NCI-H748 treated with DMSO at 0.1 percent for 48 hours (cell line): ENCODE data around the gene BICD1.

ENCODE experiments used
- DNase-seq: peaks from one replicate; lab custom pipeline; 2025; lab: John Stamatoyannopoulos, UW

The BICD1 gene

DNA sequence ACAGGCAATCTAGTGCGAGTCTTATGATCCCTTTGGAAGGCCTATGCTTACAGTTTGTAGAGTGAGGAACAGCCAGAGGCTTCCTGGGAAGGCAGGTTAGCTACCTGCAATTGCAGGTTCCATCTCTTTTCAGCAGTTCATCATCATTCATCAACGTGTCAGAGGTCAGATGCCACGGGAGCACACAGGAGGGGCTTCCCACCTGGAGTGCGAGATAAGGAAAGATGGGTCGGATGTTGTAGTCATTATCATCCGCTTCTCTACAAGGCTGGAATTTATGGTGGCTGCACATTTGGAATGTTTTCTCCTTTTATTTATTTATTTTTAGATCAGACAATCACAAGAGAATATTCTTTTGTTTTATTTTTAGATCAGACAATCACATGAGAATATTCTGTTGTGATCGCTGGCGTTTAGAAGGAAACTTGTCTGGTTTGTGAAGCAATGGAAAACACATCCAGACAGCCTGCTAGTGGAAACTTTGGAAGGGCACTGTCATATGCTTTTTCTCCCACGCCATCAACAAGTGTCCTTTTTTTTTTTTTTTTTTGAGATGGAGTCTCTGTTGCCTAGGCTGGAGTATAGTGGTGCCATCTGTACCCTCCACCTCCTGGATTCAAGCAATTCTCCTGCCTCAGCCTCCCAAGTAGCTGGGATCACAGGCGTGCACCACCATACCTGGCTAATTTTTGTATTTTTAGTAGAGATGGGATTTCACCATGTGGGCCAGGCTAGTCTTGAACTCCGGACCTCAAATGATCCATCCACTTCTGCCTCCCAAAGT is 1.9 kb upstream of the BICD1 start:
- no peak for DNase-seq

DNA sequence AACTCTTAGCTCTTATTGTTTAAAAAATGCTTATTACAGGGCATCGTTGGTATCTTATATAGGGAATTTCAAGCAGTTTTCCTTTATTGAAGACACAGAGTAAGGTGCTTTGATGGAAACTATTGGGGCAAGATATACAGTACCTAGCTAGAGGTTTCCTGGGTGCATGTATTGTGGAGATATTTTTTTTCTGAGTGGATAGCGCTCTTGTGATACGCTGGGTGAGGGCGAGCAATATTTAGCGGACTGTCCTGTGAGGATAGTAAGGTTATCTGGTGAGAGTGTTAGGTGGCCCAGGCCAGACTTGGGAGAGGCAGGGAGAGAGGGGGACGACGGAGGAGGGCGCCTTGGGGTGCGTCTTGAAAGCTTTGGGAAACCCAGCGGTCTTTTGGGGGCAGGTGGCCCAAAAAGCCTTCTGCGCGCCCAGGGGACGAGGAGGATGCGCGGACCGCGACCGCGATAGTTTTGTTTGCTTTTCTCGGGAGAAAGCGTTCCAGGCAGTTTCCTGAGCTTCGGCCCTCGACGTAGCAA is 596 bp upstream of the BICD1 start:
- peak; percentile 45 for DNase-seq

DNA sequence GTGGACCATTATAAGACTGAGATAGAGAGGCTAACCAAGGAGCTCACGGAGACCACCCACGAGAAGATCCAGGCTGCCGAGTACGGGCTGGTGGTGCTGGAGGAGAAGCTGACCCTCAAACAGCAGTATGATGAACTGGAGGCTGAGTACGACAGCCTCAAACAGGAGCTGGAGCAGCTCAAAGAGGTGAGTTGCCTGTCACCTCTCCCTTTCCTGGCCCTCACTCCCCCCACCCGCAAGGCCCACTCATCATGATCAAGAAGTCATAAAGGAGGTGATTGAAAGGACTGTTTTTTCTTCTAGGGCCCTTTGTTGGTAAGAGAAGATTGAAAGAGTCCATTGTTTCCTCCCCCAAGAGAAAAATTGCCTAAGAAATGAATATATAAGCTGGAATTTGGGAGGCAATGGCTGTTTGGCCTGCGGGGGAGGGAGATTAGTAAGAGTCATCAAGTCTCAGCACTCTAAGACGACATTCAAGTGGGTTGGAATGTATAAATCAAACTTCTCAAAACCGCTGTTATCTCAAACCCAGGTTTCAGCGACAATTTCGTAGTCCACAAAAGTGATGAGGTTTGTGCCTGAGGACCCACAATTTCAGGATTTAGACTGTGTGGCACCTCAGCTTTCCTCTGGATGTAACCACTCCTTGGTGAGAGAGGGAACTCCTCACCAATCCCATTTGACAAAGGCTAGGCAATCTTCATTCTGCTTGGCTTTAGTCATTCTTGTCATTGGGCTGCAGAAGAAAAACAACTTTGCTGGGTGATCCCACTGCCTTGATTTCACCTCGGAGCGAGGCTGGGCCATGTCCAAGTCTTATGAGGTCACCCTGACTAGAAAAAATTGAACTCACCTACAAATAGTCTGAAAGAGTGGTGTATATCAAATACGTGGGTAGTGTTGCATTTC is 966 bp downstream of the BICD1 start:
- no peak for DNase-seq

DNA sequence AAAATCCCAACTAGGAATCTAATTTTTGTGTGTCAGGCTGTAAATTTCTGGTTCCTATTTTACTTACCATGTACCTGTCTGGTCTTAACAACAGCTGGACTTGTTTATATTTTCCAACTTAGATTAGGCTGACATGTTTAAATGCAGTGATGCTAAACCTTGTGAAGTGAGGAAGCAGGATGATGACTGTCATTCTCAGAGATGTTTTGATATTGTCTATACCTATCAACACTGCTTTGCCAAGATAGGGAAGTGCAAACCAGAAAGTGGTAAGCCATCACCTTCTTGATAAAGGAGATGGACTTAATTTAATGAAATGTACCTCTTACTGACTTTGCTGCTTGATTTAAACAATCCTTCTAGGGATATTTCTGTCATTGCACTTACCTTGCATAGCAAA is 2.1 kb downstream of the BICD1 start:
- no peak for DNase-seq

DNA sequence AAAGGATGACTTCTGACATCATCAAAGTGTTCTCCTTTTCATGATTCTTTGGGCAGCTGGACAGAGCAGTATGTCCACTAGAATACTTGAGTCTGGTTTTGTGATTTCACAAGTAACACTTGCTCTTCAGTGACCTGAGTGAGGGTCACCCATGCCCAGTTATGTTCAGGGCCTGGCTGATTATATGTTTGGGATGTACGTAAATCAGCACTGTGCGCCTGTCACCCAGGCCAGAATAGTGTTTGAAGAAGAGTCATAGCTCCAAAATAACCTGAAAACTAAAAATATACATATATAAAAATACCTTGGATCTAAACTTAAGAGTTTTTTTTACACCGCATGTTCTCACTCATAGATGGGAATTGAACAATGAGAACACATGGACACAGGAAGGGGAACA is 3.8 kb downstream of the BICD1 start:
- no peak for DNase-seq

DNA sequence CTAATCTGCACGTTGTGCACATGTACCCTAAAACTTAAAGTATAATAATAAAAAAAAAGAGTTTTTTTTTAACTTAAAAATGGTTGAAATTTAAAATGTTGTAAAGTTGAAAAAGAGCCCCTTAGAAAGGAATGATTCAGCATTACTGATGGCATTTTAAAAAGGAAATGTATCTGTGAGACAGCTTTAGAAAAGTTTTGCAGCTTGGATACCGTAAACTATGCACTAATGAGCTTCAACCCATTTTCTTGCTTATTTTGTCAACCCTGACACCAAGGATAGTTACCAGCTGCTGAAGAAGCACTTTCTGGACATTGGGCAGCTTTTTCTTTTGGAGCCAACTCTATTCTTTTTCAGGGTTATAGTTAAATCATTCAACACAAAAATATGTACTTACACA is 4.3 kb downstream of the BICD1 start:
- no peak for DNase-seq

DNA sequence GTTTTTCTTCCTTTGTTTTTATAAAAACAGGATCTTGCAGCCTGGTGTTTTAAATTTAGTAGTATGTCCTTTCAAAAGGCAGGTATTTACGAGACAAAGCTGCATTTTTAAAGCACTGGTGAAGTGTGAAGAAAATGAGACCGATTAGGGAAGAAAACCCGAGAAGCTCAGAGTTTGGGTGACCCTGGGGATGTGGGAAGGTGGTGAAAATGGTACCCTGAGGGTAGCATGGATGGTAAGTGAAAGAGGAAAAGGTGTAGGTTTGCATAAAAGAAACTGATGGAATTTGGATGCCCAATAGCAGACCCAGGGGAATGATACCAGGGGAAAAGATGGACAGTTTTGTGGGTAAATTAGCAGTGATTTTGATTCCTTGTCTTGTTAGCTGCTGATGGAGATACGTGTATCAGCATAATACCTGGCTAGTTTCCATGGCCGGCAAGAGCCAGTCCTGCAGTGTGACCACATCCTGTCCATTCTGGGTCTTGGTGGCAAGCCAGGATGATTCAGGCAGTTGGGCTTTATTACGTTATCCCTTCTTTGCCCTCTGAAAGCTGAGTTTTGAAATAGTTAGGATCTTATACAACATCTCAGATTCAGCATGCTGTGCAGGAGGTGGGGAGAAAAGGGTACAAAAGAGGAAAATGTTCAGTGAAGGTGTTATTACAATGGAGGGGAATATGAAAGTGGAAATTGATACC is 8.9 kb downstream of the BICD1 start:
- DNase-seq: no peak

DNA sequence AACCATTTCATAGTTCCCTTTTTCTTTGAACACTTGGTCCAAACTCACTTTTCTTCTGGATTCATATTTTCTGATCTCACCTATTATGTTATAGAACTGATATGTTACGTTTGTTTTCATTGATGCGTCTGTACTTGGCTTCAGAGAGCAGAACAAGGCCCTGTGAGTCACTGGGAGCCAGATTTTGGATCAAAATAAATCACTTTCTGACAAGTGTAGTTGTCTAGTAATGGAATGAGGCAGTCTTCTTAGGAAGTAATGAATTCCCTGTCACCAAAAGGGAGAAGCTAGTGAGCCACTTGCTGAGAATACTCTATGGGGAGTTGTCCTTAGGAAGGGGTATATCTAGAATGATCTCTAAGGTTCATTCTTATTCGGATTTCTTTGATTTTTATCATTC is 10.2 kb downstream of the BICD1 start:
- no peak for DNase-seq

DNA sequence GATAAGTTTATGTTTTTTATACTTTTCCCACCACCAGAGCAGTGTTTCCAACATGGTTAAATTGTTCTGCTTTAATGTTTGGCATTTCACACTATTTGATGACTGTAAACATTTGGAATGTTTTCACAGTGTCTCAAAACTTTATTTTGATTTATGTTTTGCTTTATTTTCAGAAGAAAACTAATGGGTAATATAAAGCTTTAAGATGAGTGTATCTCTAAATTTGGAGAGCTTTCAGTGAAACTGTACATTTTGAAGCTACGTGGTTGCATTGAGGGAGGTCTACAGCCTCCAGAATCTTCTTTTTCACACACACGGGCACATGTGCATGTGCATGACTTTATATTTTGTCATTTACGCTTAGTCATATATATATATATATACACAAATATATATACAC is 10.7 kb downstream of the BICD1 start:
- no peak for DNase-seq

DNA sequence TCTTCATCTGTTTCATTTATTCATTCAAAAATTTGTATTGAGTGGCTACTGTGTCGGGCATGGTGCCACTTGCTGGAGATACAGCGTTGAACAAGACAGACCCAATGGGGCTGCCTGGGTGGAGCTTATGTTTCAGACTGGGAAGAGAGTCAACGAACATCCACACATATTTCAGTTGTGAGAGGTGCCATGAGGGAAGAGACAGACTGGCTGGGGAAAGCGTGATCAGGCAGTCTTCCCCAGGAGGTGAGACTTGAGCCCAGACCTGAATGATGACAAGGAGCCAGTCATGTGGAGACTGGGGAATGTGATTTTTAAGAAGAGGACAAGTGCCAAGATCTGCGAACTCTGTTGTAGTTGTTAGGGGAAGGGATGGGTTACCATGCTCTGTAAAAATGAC is 12.2 kb downstream of the BICD1 start:
- DNase-seq: no peak

DNA sequence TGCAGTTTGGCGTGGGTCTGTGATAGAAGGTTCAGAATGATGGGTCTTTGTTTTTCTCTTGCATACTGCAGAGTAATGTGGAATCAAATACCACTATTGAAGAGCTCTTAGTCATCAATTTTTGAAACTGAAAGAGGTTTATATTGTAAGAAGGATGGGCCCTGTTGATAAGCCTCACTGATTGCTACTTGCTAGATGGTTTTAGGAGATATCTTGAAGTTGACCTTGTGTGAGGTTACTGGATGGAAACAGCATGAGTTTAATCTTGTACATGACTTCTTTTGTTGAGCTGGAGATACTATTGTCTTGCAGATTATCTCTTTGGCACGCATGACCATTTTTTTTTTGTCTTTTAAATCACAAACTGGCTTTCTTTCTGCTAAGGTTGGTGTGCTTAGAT is 13.8 kb downstream of the BICD1 start:
- DNase-seq: no peak

DNA sequence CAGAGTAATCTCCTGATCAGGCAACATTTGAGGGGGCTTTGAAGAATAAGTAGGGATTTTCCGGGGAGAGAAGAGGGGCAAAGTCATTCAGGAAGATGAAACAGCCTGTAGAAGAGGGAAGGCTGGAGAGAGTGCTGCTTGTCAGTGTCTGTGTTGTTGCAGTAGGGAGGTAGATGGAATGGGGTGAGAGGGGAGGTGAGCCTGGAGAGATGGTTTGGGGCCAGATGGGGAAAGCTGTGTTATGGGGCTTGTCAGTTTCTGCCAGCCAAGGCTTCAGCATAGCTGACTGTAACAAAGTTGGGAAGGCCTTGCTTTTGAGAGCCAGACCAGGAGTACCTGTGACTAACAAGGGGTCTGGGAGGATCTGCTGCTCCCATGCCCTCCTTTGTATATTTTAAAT is 18.0 kb downstream of the BICD1 start:
- DNase-seq: no peak

DNA sequence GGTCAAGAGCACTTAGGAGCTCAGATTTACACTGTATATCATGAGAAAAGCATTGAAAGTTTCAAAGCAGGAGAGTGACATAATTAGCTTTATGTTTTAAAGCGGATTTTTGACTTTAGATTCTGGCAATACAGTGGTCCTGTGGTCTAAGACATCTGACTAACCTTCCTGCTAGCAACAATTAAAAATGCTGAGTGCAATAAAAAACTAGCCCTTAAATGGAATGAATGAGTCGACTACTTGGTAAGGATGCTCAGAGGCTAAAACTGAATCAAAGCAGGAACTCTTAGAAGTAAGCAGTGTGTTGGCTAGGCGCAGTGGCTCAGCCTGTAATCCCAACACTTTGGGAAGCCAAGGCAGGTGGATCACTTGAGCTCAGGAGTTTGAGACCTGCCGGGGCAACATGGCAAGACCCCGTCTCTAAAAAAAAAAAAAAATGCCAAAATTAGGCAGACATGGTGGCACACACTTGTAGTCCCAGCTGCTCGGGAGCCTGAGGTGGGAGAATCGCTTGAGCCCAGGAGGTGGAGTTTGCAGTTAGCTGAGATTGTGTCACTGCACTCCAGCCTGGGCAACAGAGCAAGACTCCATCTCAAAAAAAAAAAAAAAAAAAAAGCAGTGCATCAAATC is 18.9 kb downstream of the BICD1 start:
- no peak for DNase-seq

DNA sequence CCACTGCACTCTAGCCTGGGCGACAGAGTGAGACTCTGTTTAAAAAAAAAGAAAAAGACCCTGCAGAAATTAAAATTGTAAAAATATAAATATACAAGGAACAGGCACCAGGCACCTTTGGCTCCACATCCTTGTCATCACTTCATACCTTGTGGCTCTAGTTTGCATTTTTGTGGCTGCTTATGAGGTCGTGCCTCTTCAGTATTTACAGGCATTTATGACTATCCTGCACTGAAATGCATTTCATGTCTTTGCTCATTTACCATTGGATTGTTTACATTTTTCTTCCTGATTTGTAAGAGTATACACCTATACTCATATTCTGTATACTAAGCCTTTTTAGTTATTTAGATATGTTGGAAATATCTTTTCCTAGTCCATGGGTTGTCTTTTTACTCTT is 20.1 kb downstream of the BICD1 start:
- DNase-seq: no peak

DNA sequence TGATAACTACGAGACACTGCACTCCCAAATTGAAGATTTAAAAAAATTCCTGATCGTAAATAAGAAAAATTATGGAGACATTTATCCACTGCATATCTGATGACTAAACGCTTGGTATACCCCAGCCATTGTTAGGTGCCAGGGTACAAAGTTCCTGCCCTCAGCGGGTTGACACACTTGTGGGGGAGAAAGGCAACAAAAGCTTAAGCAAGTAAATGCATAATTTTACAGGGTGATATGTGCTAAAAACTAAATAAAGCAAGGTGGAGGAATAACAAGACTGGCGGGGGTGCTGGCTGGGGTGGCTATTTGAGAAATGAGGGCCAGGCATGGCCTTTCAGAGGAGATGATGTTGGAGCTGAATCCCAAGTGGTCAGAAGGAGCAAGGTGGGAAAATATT is 25.0 kb downstream of the BICD1 start:
- no peak for DNase-seq

DNA sequence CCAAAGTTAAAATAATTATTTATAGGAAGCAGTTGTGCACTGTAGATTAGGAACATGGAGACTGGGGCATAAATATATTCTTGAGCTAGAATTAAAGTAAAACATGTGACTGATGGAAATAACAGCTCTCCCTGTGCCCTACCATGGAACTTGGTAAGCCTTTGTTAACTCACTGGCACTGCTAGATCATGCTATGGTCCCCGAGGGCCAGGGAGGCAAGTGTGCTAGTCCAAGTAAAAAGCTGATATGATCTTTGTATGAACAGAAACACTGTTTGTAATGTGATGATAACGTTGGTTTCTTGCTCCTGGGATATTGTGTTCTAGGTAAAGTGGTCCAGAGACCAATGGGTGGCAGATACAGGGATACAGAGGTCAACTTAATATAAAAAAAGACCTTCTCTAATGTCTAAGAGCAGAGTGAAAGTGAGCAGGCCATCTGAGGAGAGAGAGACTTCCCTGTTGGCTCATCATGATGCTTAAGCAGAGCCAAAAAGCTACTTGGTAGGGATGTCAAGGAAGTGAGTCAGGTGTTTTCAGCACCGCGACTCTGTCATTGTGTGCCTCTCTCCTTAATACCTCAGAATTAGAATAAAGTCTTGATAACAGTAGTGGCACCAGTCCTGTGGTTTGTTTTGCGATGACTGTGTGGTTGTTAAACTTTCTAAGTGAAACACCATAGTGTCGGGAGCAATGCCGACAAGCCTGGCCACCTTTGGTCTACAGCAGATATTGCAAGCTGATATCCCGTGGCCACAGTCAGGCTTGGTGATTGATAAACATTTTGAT is 27.6 kb downstream of the BICD1 start:
- no peak for DNase-seq

DNA sequence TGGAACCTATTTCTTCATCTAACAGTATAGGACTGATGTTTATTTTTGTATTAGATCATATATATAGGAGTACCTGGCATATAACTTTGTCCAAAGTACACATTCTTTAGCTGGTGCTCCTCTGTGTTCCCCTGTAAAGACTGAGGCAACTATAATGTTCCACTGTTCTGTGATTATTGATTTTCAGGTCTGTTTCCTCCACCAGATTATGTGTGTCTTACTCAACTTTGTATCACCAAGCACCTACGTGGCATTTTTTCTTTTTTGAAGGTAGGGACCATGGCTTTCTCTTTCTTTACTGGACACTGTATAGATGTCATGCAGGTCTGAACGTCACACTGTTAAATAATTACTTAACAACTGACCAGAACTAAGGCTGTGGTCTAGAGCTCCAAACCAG is 29.3 kb downstream of the BICD1 start:
- no peak for DNase-seq

DNA sequence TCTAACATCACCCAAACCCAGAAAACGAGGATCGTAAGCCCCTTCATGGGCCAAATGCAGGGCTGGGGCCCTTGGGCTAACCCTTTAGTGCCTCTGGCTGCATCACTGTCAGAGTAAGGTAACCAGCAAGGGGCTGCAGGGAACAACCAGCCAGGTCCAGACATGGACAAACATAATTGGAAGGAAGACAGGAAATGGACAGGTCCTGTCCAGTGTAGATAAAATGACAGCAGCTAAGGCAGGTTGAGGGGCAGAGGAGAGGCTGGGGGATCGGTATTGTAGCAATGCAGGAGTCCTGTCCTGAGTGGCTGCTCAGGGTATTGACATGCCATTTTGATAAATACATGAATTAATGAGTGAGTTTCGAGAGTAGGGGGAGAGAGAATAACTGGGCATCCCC is 29.8 kb downstream of the BICD1 start:
- DNase-seq: no peak

DNA sequence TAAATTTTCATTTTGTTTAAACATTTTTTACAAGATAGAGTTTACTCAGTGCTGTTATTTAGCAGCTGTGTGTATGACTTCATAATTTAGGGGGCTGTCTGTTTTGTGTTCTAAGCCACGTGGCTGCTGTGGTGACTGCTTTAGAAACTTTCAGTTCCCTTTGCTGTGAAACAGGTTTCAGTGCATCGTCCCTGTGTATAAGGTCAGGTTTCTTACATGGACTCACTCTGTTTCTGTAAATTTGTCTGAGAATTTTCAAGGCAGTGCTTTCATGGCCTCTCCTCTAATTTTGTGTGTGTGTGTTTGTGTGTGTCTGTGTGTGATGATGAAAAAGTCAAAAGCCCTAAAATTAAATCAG is 32.4 kb downstream of the BICD1 start:
- no peak for DNase-seq

DNA sequence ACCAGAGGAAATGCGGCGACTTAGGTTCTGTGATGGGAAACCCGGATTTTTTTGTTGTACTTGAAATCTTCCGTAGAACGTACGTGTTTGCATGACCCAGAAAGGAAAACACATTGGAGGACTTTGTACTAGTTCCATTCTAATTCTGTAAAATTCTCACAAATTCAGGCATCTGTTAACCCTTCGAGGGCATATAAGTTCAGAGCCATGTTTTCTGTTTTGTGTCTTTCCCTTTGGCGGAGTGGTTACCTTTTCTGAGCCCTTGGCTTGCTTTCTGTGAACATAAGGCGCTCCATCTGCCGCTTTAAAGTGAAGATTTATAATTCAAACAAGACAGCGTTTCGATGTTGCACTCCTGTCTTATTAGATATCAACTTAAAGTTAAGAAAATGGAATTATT is 34.2 kb downstream of the BICD1 start:
- no peak for DNase-seq

DNA sequence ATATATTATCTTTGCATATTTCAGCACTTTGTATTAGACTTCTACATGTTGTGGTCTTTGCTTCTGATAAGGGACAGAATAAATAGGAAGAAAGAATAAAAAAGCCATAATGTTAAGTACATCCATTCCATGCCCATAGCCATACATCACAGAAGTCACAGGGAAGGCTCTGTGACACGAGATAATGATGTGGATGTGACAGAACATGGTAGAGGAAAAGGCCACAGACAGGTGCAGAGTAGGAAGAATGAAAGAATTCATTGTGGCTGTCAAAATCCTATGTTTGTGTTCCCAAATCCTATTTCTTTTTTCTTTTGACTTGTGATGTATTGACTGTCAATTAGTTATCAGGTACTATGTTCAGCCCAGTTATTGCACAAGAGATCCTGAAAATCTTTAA is 38.4 kb downstream of the BICD1 start:
- DNase-seq: no peak
